Gastroesophageal sphincter (tissue), 4 donors: Measurements from ENCODE around the gene WTAP. TPM values are rescaled to one million over a fixed set of nuclear protein-coding genes. Genes with fewer than 3 reads are reported as not detected.
"Not testable (repeated sequence)": the region's sequence is repeated elsewhere in the genome, so short reads cannot be mapped to it uniquely, and the experiment has no call there.

Experiments
- ATAC-seq: fragments of 150-250 bp; one replicate; pipeline ENCODE4 v1.9.1; 2016; ENCODE audit warnings: mild to moderate bottlenecking, moderate library complexity
- H3K27ac ChIP-seq, 4 donors: fragments of 200-600 bp; sonication (generic) in 3 of 4; 1 replicate in 3 of 4; 2 replicates in 1 of 4; pipeline ENCODE4 v1.5.1; 2016 to 2019
- H3K27me3 ChIP-seq: fragments of 200-600 bp; sonication (generic); one replicate; pipeline ENCODE4 v1.5.1; 2019
- H3K36me3 ChIP-seq, 2 donors: fragments of 200-600 bp; sonication (generic); one replicate each; pipeline ENCODE4 v1.5.1; 2019; ENCODE audit warnings: control low read depth in 1 of 2
- H3K4me1 ChIP-seq, 3 donors: fragments of 200-600 bp; sonication (generic); 1 replicate in 2 of 3; 2 replicates in 1 of 3; pipeline ENCODE4 v1.5.1; 2016 to 2019; ENCODE audit warnings: control low read depth in 2 of 3
- H3K4me3 ChIP-seq, 2 donors: fragments of 200-600 bp; sonication (generic); one replicate each; pipeline ENCODE4 v1.5.1; 2019; ENCODE audit warnings: mild to moderate bottlenecking in 1 of 2, moderate library complexity in 1 of 2
- H3K9me3 ChIP-seq, 3 donors: fragments of 200-600 bp; sonication (generic); one replicate each; pipeline ENCODE4 v1.5.1; 2017 to 2019; ENCODE audit warnings: control low read depth in 2 of 3
- EP300 ChIP-seq: sonication (generic); formaldehyde crosslinking; IDR thresholded peaks from one replicate; pipeline ENCODE4 v1.6.1; 2017; ENCODE audit warnings: antibody characterized with exemption, mild to moderate bottlenecking
- POLR2A ChIP-seq, 2 donors: fragments of 450-650 bp; IDR thresholded peaks; one replicate each; pipeline ENCODE4 v1.6.1; 2017; ENCODE audit warnings: antibody characterized with exemption in 2 of 2, mild to moderate bottlenecking in 2 of 2, moderate library complexity in 1 of 2
- POLR2AphosphoS5 ChIP-seq: sonication (generic); formaldehyde crosslinking; IDR thresholded peaks from one replicate; pipeline ENCODE4 v1.6.1; 2017; ENCODE audit warnings: antibody characterized with exemption
- WGBS, 2 donors: methylation state at CpG; one replicate each; pipeline ENCODE4 v1.1.5; 2018; ENCODE audit warnings: low coverage in 1 of 2; 5-methylcytosine and 5-hydroxymethylcytosine counted together
- total RNA-seq, 4 donors: library from RNA; depleted of rRNA; stranded (reverse); fragments of >200 nt; gene quantifications; one replicate each; pipeline ENCODE4 v1.1.0, GENCODE V29; 2016
- TF ChIP-seq, protein P1 (sequence below), 4 experiments: fragments of 200-600 bp in 2 of 4; fragments of 450-650 bp in 2 of 4; sonication (generic) in 1 of 4; IDR thresholded peaks; one replicate each; pipeline ENCODE4 v1.5.1; 2017 to 2019; ENCODE audit warnings: antibody characterized with exemption in 4 of 4, mild to moderate bottlenecking in 2 of 4, moderate library complexity in 2 of 4

Gene WTAP
- total RNA-seq, 4 donors from 2014 or later, result 52.1 to 123 (median 79.9) TPM

DNA sequence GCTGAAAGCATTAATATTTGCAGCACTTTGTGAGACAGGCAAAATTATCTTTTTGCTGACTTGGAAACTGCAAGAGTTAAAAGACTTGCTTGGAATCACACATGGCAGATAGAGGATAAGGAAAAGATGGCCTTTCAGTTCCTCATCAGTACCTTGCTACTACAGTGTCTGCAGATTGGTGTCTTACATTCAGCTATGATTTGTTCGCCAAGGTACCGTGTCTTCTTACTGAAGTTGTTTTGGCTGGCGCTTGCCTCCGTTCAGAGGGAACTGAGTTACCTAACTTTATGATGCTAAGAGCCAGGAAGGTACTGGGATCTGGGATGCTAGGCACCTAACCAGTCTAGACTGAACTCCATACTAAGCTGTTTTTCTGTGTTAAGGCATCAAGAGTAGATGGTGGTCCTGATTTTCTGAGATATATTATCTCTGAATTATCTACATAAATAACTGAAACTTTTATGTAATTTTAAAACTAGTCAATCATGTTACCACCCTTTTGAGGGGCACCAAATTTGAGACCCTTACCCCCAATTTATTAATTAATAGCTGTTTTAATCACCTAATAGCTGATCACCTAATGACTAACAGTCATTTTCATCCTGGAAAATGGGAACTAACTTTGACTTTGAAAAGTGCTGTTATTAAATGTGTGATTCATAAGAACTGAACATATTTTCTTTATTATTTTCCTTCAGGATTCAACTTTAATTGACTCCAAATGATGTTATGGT lies 2.5 kb downstream of the WTAP start:
- Histone ChIP-seq H3K4me1 (peaks cover 7 to 78% (median 11%) of the 10 kb centered on the region in 3 donors), H3K27me3 (no peaks in the 10 kb centered on the region), H3K4me3 (peak overlapping the region; percentile 93 to 98), H3K9me3 (no peaks in the 10 kb centered on the region), H3K36me3 (no peaks in the 10 kb centered on the region), H3K27ac (peak overlapping the region in 3 of 4 donors; percentile 47 to 98 (median 97))
- TF ChIP-seq POLR2AphosphoS5, result no peak
- TF ChIP-seq, protein P1, sequence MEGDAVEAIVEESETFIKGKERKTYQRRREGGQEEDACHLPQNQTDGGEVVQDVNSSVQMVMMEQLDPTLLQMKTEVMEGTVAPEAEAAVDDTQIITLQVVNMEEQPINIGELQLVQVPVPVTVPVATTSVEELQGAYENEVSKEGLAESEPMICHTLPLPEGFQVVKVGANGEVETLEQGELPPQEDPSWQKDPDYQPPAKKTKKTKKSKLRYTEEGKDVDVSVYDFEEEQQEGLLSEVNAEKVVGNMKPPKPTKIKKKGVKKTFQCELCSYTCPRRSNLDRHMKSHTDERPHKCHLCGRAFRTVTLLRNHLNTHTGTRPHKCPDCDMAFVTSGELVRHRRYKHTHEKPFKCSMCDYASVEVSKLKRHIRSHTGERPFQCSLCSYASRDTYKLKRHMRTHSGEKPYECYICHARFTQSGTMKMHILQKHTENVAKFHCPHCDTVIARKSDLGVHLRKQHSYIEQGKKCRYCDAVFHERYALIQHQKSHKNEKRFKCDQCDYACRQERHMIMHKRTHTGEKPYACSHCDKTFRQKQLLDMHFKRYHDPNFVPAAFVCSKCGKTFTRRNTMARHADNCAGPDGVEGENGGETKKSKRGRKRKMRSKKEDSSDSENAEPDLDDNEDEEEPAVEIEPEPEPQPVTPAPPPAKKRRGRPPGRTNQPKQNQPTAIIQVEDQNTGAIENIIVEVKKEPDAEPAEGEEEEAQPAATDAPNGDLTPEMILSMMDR (IDR thresholded peaks at IDR 0.05), result no peak
- no peak for TF ChIP-seq POLR2A (IDR thresholded peaks at IDR 0.05)
- TF ChIP-seq EP300, result no peak
- no peak for ATAC-seq
- WGBS, 2 donors, result 33 to 44% methylated on average over 3 of the region's 4 CpGs

DNA sequence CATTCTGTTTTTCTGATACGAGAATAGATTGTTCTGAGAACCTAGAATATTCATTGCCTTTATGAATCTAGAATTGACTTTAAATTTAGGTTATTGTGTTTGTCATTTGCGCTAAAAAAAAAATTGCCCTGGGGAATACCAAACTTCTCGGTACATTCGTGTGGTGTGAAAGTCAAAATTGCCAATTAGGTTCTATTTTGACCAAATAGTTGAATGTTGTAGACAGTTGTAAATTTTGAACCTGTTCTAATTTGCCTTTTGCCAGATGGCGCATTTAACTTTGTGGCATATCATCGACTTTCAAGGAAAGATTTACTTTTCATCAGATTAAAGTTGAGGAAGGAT lies 3.0 kb downstream of the WTAP start:
- Histone ChIP-seq H3K9me3 (no peaks in the 10 kb centered on the region), H3K4me1 (peaks cover 7 to 78% (median 11%) of the 10 kb centered on the region in 3 donors), H3K36me3 (no peaks in the 10 kb centered on the region), H3K27me3 (no peaks in the 10 kb centered on the region), H3K27ac (peak overlapping the region in 2 of 4 donors; percentile 11 to 97), H3K4me3 (no peak overlapping the region)
- no peak for TF ChIP-seq EP300
- no peak for TF ChIP-seq POLR2AphosphoS5
- TF ChIP-seq, protein P1 (IDR thresholded peaks at IDR 0.05), result no peak
- no peak for TF ChIP-seq POLR2A (IDR thresholded peaks at IDR 0.05)
- 54 to 66% methylated on average over 6 of the region's 6 CpGs for WGBS, 2 donors
- ATAC-seq, result no peak

DNA sequence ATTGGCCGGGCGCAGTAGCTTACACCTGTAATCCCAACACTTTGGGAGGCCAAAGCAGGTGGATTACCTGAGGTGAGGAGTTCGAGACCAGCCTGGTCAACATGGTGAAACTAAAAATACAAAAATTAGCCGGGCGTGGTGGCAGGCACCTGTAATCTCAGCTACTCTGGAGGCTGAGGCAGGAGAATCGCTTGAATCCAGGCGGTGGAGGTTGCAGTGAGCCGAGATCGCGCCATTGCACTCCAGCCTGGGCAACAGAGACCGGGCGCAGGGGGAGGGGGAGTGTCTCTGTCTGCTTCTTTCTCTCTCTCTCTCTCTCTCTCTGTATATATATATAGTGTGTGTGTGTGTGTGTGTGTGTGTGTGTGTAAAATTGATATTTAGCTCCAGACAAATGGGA lies 5.2 kb downstream of the WTAP start:
- not testable (repeated sequence) for ATAC-seq, H3K36me3 ChIP-seq, H3K9me3 ChIP-seq, H3K4me3 ChIP-seq, H3K27me3 ChIP-seq
- WGBS, 2 donors, result 86 to 90% methylated on average over 7 to 8 of the region's 12 CpGs
- Histone ChIP-seq H3K4me1 (peaks cover 7 to 90% (median 11%) of the 10 kb centered on the region in 3 donors), H3K27ac (peak overlapping the region in 1 of 4 donors; percentile 97)

- not testable (repeated sequence) for ATAC-seq, H3K27ac ChIP-seq, H3K4me3 ChIP-seq, H3K27me3 ChIP-seq, H3K9me3 ChIP-seq, H3K36me3 ChIP-seq
- 93 to 98% methylated on average over 5 to 7 of the region's 12 CpGs for WGBS, 2 donors
- peaks cover 7 to 98% (median 11%) of the 10 kb centered on the region in 3 donors for H3K4me1 ChIP-seq
Observed at GRCh38 chr6:159733395-159733794, 6.1 kb downstream of the WTAP start.

DNA sequence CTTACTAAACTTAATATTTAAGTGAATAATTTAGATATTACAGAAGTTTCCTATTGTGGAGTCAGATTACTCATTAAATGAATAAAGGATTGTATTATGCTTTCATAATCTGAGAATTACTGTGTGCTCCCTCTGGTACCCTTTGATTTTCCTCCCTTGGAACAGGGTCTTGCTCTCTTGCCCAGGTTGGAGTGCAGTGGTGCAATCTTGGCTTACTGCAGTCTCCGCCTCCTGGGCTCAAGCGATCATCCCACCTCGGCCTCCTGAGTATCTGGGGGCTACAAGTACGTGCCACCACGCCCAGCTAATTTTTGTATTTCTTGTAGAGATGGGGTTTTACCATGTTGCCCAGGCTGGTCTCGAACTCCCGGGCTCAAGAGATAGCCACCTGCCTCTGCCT lies 9.6 kb downstream of the WTAP start:
- no peak for ATAC-seq
- Histone ChIP-seq H3K4me1 (peaks cover 2 to 97% (median 11%) of the 10 kb centered on the region in 3 donors), H3K27ac (no peak overlapping the region), H3K9me3 (no peaks in the 10 kb centered on the region), H3K27me3 (no peaks in the 10 kb centered on the region), H3K36me3 (peaks cover 0 to 23% of the 10 kb centered on the region in 2 donors), H3K4me3 (no peak overlapping the region)
- 89 to 100% methylated on average over 3 to 7 of the region's 7 CpGs for WGBS, 2 donors
- no peak for TF ChIP-seq EP300
- no peak for TF ChIP-seq POLR2AphosphoS5
- TF ChIP-seq POLR2A (IDR thresholded peaks at IDR 0.05), result no peak
- TF ChIP-seq, protein P1 (IDR thresholded peaks at IDR 0.05), result no peak

GRCh38 chr6:159739341-159739740 lies 12.0 kb downstream of the WTAP start:
- Histone ChIP-seq H3K9me3 (no peaks in the 10 kb centered on the region), H3K27me3 (no peaks in the 10 kb centered on the region), H3K27ac (peak overlapping the region in 1 of 4 donors; percentile 80), H3K4me1 (peaks cover 0 to 78% (median 8%) of the 10 kb centered on the region in 3 donors), H3K36me3 (peaks cover 9 to 47% of the 10 kb centered on the region in 2 donors), H3K4me3 (no peak overlapping the region)
- TF ChIP-seq POLR2A (IDR thresholded peaks at IDR 0.05) (no peak), EP300 (no peak), POLR2AphosphoS5 (no peak)
- TF ChIP-seq, protein P1 (IDR thresholded peaks at IDR 0.05), result no peak
- 48 to 52% methylated on average over 3 of the region's 3 CpGs for WGBS, 2 donors
- no peak for ATAC-seq
